Tibial nerve (tissue), 4 donors: ENCODE results near the gene MRI1. TPM values are rescaled to one million over a fixed set of nuclear protein-coding genes. Genes with fewer than 3 reads are reported as not detected.

ENCODE experiments used
- DNase-seq, 2 donors: peaks; one replicate each; pipeline ENCODE4 v3.0.0-alpha.2; 2019; ENCODE audit warnings: low spot score in 2 of 2
- H3K27ac ChIP-seq, 4 donors: fragments of 200-600 bp; sonication (generic) in 3 of 4; one replicate each; pipeline ENCODE4 v1.5.1; 2017 to 2019; ENCODE audit warnings: mild to moderate bottlenecking in 1 of 4
- H3K27me3 ChIP-seq, 2 donors: fragments of 200-600 bp; sonication (generic) in 1 of 2; one replicate each; pipeline versions ENCODE4 v1.5.1 to v1.6.0; 2017 to 2019
- H3K36me3 ChIP-seq, 3 donors: fragments of 200-600 bp; sonication (generic); one replicate each; pipeline ENCODE4 v1.5.1; 2018 to 2019
- H3K4me1 ChIP-seq, 4 donors: fragments of 200-600 bp; sonication (generic) in 3 of 4; one replicate each; pipeline ENCODE4 v1.5.1; 2017 to 2019
- H3K4me3 ChIP-seq, 4 donors: fragments of 200-600 bp; sonication (generic) in 3 of 4; one replicate each; pipeline ENCODE4 v1.5.1; 2017 to 2019; ENCODE audit warnings: mild to moderate bottlenecking in 1 of 4, moderate library complexity in 1 of 4
- H3K9me3 ChIP-seq, 4 donors: fragments of 200-600 bp; sonication (generic) in 3 of 4; one replicate each; pipeline ENCODE4 v1.5.1; 2017 to 2019
- EP300 ChIP-seq, 2 donors: sonication (generic); formaldehyde crosslinking; IDR thresholded peaks; one replicate each; pipeline ENCODE4 v1.6.1; 2017; ENCODE audit warnings: antibody characterized with exemption in 2 of 2, mild to moderate bottlenecking in 1 of 2
- POLR2A ChIP-seq, 2 donors: fragments of 450-650 bp; IDR thresholded peaks; one replicate each; pipeline ENCODE4 v1.6.1; 2017; ENCODE audit warnings: antibody characterized with exemption in 2 of 2, mild to moderate bottlenecking in 2 of 2, moderate library complexity in 2 of 2
- WGBS, 2 donors: methylation state at CpG; one replicate each; pipeline ENCODE4 v1.1.5; 2018; 5-methylcytosine and 5-hydroxymethylcytosine counted together
- small RNA-seq: library from RNA; depleted of rRNA; stranded (forward); fragments of <200 nt; gene quantifications from one replicate; pipeline ENCODE3, GENCODE V24; 2016
- total RNA-seq, 4 donors: library from RNA; depleted of rRNA; stranded (reverse); fragments of >200 nt; gene quantifications; one replicate each; pipeline ENCODE4 v1.1.0, GENCODE V29; 2016
- TF ChIP-seq, protein P1 (sequence below), 5 experiments: fragments of 200-600 bp in 3 of 5; fragments of 450-650 bp in 2 of 5; sonication (generic) in 3 of 5; IDR thresholded peaks; one replicate each; pipeline ENCODE4 v1.5.1; 2016 to 2019; ENCODE audit warnings: antibody characterized with exemption in 5 of 5, mild to moderate bottlenecking in 3 of 5, moderate library complexity in 2 of 5

Gene MRI1
- total RNA-seq, 4 donors from 2014 or later: 52.4 to 167 (median 94.4) TPM

DNA sequence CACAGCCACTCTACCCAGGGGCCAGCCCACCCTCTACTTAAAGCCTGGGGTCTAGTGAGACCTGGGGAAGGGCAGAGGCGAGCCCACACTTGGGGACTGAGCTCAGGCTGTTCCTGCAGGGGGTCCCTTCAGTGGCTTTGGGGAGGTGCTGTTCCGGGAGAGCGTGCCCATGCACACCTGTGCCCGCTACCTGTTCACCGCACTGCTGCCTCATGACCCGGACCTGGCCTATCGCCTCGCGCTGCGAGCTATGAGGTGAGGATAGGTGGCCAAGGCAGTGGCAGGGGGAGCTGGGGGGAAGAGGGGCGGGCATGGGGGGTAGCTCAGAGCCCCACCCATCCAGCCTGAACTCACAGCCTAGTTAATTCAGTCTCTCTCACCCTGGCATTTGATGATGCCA lies 54.9 kb downstream of the MRI1 start:
- WGBS, 2 donors: 95 to 97% methylated on average over 6 to 9 of the region's 11 CpGs
- TF ChIP-seq, protein P1, sequence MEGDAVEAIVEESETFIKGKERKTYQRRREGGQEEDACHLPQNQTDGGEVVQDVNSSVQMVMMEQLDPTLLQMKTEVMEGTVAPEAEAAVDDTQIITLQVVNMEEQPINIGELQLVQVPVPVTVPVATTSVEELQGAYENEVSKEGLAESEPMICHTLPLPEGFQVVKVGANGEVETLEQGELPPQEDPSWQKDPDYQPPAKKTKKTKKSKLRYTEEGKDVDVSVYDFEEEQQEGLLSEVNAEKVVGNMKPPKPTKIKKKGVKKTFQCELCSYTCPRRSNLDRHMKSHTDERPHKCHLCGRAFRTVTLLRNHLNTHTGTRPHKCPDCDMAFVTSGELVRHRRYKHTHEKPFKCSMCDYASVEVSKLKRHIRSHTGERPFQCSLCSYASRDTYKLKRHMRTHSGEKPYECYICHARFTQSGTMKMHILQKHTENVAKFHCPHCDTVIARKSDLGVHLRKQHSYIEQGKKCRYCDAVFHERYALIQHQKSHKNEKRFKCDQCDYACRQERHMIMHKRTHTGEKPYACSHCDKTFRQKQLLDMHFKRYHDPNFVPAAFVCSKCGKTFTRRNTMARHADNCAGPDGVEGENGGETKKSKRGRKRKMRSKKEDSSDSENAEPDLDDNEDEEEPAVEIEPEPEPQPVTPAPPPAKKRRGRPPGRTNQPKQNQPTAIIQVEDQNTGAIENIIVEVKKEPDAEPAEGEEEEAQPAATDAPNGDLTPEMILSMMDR (IDR thresholded peaks at IDR 0.05): no peak
- TF ChIP-seq POLR2A (IDR thresholded peaks at IDR 0.05): no peak
- no peak for TF ChIP-seq EP300 (IDR thresholded peaks at IDR 0.05)
- Histone ChIP-seq H3K27ac (no peak overlapping the region), H3K27me3 (no peaks in the 10 kb centered on the region), H3K4me1 (peaks cover 0 to 20% (median 7%) of the 10 kb centered on the region in 4 donors), H3K4me3 (no peak overlapping the region), H3K36me3 (peaks cover 0 to 61% (median 0%) of the 10 kb centered on the region in 3 donors), H3K9me3 (no peaks in the 10 kb centered on the region)
- no peak for DNase-seq

DNA sequence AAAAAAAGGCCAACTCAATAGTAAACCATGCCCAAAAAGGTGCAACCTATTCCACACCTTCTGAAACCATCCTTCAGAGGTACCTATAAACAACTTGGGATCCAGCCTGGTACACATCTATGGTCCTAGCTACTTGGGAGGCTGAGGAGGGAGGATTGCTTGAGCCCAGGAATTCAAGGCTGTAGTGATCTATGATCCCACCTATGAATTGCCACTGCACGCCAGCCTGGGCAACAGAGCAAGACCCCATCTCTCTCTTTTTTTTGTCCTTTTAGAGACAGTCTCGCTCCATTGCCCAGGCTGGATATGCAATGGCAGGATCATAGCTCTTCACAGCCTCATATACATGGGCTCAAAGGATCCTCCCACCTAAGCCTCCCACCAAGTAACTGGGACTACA lies 57.0 kb downstream of the MRI1 start:
- TF ChIP-seq POLR2A (IDR thresholded peaks at IDR 0.05) (no peak), EP300 (IDR thresholded peaks at IDR 0.05) (no peak)
- TF ChIP-seq, protein P1 (IDR thresholded peaks at IDR 0.05): no peak
- 100% methylated on average over 2 of the region's 2 CpGs for WGBS, 2 donors
- DNase-seq: no peak
- Histone ChIP-seq H3K27me3 (no peaks in the 10 kb centered on the region), H3K4me1 (peaks cover 0 to 20% (median 7%) of the 10 kb centered on the region in 4 donors), H3K36me3 (peaks cover 0 to 62% (median 0%) of the 10 kb centered on the region in 3 donors), H3K27ac (no peak overlapping the region), H3K9me3 (no peaks in the 10 kb centered on the region), H3K4me3 (no peak overlapping the region)

DNA sequence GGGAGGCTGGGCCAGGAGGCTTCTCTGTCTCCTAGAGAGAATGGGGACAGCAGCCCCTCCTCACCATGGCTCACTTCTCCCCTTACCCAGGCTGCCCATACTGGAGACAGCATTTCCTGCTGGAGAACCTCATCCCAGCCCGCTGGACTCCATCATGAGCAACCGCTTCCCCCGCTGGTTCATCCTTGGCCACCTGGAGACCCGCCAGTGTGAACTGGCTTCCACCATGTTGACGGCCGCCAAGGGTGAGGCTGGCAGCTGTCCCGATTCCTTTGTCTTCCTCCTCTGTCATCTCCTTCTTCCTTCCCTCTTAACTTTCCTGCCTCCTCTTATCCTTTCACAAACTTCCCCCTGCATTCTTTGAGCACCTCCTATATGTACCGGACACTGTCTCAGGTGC lies 58.9 kb downstream of the MRI1 start:
- no peaks in the 10 kb centered on the region for H3K9me3 ChIP-seq
- peak overlapping the region in 3 of 4 donors; percentile 3 to 82 (median 64) for H3K27ac ChIP-seq
- peaks cover 0 to 61% (median 0%) of the 10 kb centered on the region in 3 donors for H3K36me3 ChIP-seq
- DNase-seq: no peak
- WGBS, 2 donors: 86 to 89% methylated on average over 8 of the region's 8 CpGs
- H3K4me3 ChIP-seq: no peak overlapping the region
- H3K4me1 ChIP-seq: peaks cover 0 to 20% (median 7%) of the 10 kb centered on the region in 4 donors
- TF ChIP-seq, protein P1 (IDR thresholded peaks at IDR 0.05): no peak
- no peak for TF ChIP-seq POLR2A (IDR thresholded peaks at IDR 0.05)
- no peak for TF ChIP-seq EP300 (IDR thresholded peaks at IDR 0.05)
- no peaks in the 10 kb centered on the region for H3K27me3 ChIP-seq

Small RNA genes lying within 50 kb of the gene (small RNA-seq; reads per million reads assigned to genes)
- not detected for gene RN7SL619P

Other genes with a start within 250 kb of the MRI1 start
- 100 to 1,000 TPM; 187 to 290 (median 235) TPM for gene C19orf53, start 9.9 kb downstream of the MRI1 start, total RNA-seq
- 10 to 100 TPM in 1 of 4 donors, 1 to 10 TPM in 3; 2.8 to 19.8 (median 4.0) TPM for gene ZSWIM4, start 30.9 kb downstream of the MRI1 start, total RNA-seq
- not detected for gene NANOS3, start 112.6 kb downstream of the MRI1 start, total RNA-seq
- 1 to 10 TPM in 3 of 4 donors, not detected in 1; 1.5 to 3.3 (median 3.0) TPM for gene BRME1, start 141.6 kb downstream of the MRI1 start, total RNA-seq
- 10 to 100 TPM; 42.7 to 99.3 (median 56.0) TPM for gene CC2D1A, start 141.7 kb downstream of the MRI1 start, total RNA-seq
- 10 to 100 TPM in 3 of 4 donors, 1 to 10 TPM in 1; 9.4 to 45.7 (median 20.7) TPM for gene PODNL1, start 173.9 kb downstream of the MRI1 start, total RNA-seq
- gene DCAF15, start 188.0 kb downstream of the MRI1 start, total RNA-seq: 10 to 100 TPM; 14.3 to 31.5 (median 19.3) TPM
- 1 to 10 TPM; 3.1 to 8.4 (median 6.0) TPM for gene RFX1, start 241.8 kb downstream of the MRI1 start, total RNA-seq